Neuronal stem cell (in vitro differentiated cells): ENCODE measurements around the gene POLR1A.

Source experiments
- DNase-seq: peaks from one replicate; pipeline ENCODE4 v3.0.0-alpha.2; 2013; ENCODE audit warnings: low spot score
- H2AFZ ChIP-seq: one replicate; pipeline ENCODE4 v1.6.1; 2013; ENCODE audit warnings: mild to moderate bottlenecking, low read length, inconsistent platforms
- H2AK5ac ChIP-seq: 2 replicates; pipeline ENCODE4 v1.6.1; 2013; ENCODE audit warnings: low read depth, mild to moderate bottlenecking, inconsistent platforms, low read length, moderate library complexity, mixed read lengths
- H2BK120ac ChIP-seq: 2 replicates; pipeline ENCODE4 v1.6.1; 2013; ENCODE audit warnings: low read depth, mild to moderate bottlenecking, inconsistent platforms, low read length, moderate library complexity, mixed read lengths
- H2BK12ac ChIP-seq: one replicate; pipeline ENCODE4 v1.6.1; 2013; ENCODE audit warnings: low read length, inconsistent platforms
- H2BK15ac ChIP-seq: 2 replicates; pipeline ENCODE4 v1.6.1; 2013; ENCODE audit warnings: mild to moderate bottlenecking, low read length, inconsistent platforms, mixed read lengths
- H2BK5ac ChIP-seq: one replicate; pipeline ENCODE4 v1.6.1; 2013; ENCODE audit warnings: inconsistent platforms, mild to moderate bottlenecking, low read length, moderate library complexity
- H3K14ac ChIP-seq: one replicate; pipeline ENCODE4 v1.6.1; 2013; ENCODE audit warnings: low read length, inconsistent platforms
- H3K18ac ChIP-seq: 2 replicates; pipeline ENCODE4 v1.6.1; 2013; ENCODE audit warnings: low read length, inconsistent platforms
- H3K23ac ChIP-seq: 2 replicates; pipeline ENCODE4 v1.6.1; 2013; ENCODE audit warnings: low read depth, mild to moderate bottlenecking, mixed read lengths, low read length, inconsistent platforms; ENCODE audit not compliant: poor library complexity
- H3K27ac ChIP-seq: replicated peaks from 3 replicates; pipeline ENCODE4 v1.5.1; 2013; ENCODE audit warnings: low read length, inconsistent platforms
- H3K27me3 ChIP-seq, 3 experiments: 2 replicates each; pipeline ENCODE4 v1.6.1; 2013; ENCODE audit warnings: low read length in 3 of 3, mild to moderate bottlenecking in 2 of 3, inconsistent platforms in 1 of 3, low read depth in 1 of 3, mixed read lengths in 1 of 3, moderate library complexity in 1 of 3; ENCODE audit not compliant: control insufficient read depth in 3 of 3, insufficient read depth in 3 of 3
- H3K36me3 ChIP-seq, 2 donors: replicated peaks in 1 of 2; 2 replicates each; pipeline ENCODE4 v1.6.1; 2013; ENCODE audit warnings: low read length in 2 of 2; ENCODE audit not compliant: control insufficient read depth in 2 of 2, insufficient read depth in 2 of 2
- H3K4ac ChIP-seq: 2 replicates; pipeline ENCODE4 v1.6.1; 2013; ENCODE audit warnings: inconsistent platforms, mild to moderate bottlenecking, low read length, moderate library complexity
- H3K4me1 ChIP-seq, 2 donors: 1 replicate in 1 of 2; 2 replicates in 1 of 2; pipeline ENCODE4 v1.6.1; 2013; ENCODE audit warnings: low read length in 2 of 2, low read depth in 1 of 2; ENCODE audit not compliant: control insufficient read depth in 2 of 2, insufficient read depth in 1 of 2
- H3K4me2 ChIP-seq: one replicate; pipeline ENCODE4 v1.6.1; 2013; ENCODE audit warnings: mild to moderate bottlenecking, low read length, inconsistent platforms; ENCODE audit not compliant: insufficient read depth, poor library complexity, severe bottlenecking
- H3K4me3 ChIP-seq, 2 donors: 2 replicates each; pipeline ENCODE4 v1.5.1; 2013; ENCODE audit warnings: low read length in 2 of 2, mild to moderate bottlenecking in 2 of 2, inconsistent platforms in 1 of 2, moderate library complexity in 1 of 2
- H3K79me1 ChIP-seq: one replicate; pipeline ENCODE4 v1.6.1; 2013; ENCODE audit warnings: low read depth, mild to moderate bottlenecking, inconsistent platforms, low read length, moderate library complexity
- H3K9ac ChIP-seq: one replicate; pipeline ENCODE4 v1.6.1; 2013; ENCODE audit warnings: mild to moderate bottlenecking, low read depth, low read length, inconsistent platforms; ENCODE audit not compliant: poor library complexity
- H3K9me3 ChIP-seq, 2 donors: replicated peaks in 1 of 2; 2 replicates each; pipeline versions ENCODE3 to v1.6.1; 2013; ENCODE audit warnings: low read length in 2 of 2, mild to moderate bottlenecking in 2 of 2, inconsistent platforms in 1 of 2, low read depth in 1 of 2, mixed read lengths in 1 of 2, moderate library complexity in 1 of 2; ENCODE audit not compliant: control insufficient read depth in 2 of 2, insufficient read depth in 1 of 2
- H4K8ac ChIP-seq: one replicate; pipeline ENCODE4 v1.6.1; 2013; ENCODE audit warnings: low read depth, mild to moderate bottlenecking, inconsistent platforms, low read length, moderate library complexity
- H4K91ac ChIP-seq: one replicate; pipeline ENCODE4 v1.6.1; 2013; ENCODE audit warnings: low read length, low read depth, mild to moderate bottlenecking, inconsistent platforms; ENCODE audit not compliant: poor library complexity
- small RNA-seq: library from polyadenylated mRNA; stranded (forward); fragments of <200 nt; extraction: miRNeasy Mini kit (QIAGEN cat#:217004); gene quantifications from one replicate; pipeline ENCODE3, GENCODE V24; 2013; ENCODE audit not compliant: insufficient read depth

The POLR1A gene

GRCh38 chr2:85971366-85971765, 134.3 kb downstream of the POLR1A start:
- Histone ChIP-seq H3K4me1 (no peaks in the 10 kb centered on the region), H3K9ac (no peak overlapping the region), H2AK5ac (no peak overlapping the region), H2BK15ac (no peak overlapping the region), H3K4ac (no peak overlapping the region), H3K36me3 (no peaks in the 10 kb centered on the region), H3K4me2 (no peak overlapping the region), H3K79me1 (no peaks in the 10 kb centered on the region), H3K18ac (no peak overlapping the region), H3K27ac (no peak overlapping the region), H3K14ac (no peak overlapping the region), H4K91ac (no peak overlapping the region), H2BK12ac (no peak overlapping the region), H3K9me3 (peaks cover 0 to 3% of the 10 kb centered on the region in 2 donors), H3K23ac (no peak overlapping the region), H4K8ac (no peak overlapping the region), H3K4me3 (no peak overlapping the region), H3K27me3 (peaks cover 0 to 2% (median 0%) of the 10 kb centered on the region in 3 experiments), H2BK5ac (no peak overlapping the region), H2AFZ (no peak overlapping the region), H2BK120ac (no peak overlapping the region)
- no peak for DNase-seq

Small RNA genes within 50 kb of the gene (small RNA-seq; reads per million reads assigned to genes)
- 472 reads per million, percentile 98 among the genes with 10 or more reads in this experiment for gene SNORD94
